PFSK-1 (cell line): ENCODE results near the gene IL15.

Experiments
- FOXP2 ChIP-seq: optimal IDR thresholded peaks from 2 replicates; pipeline ENCODE3; 2011; ENCODE audit warnings: borderline replicate concordance, control low read depth, inconsistent platforms; ENCODE audit not compliant: insufficient read depth; ENCODE audit errors: extremely low read length, extremely low read depth
- POLR2AphosphoS5 ChIP-seq: IDR thresholded peaks from 2 replicates; pipeline ENCODE4 v1.6.1; 2012; ENCODE audit warnings: low read depth, mild to moderate bottlenecking, control low read depth, low read length, moderate library complexity
- SIN3A ChIP-seq: IDR thresholded peaks from 2 replicates; pipeline ENCODE4 v1.6.1; 2012; ENCODE audit warnings: mild to moderate bottlenecking, low read length, moderate library complexity, borderline replicate concordance; ENCODE audit not compliant: insufficient read depth
- TAF1 ChIP-seq: IDR thresholded peaks from 2 replicates; pipeline ENCODE4 v1.6.1; 2012; ENCODE audit warnings: low read length, control low read depth, borderline replicate concordance; ENCODE audit not compliant: insufficient read depth
- TF ChIP-seq, protein P1 (sequence below), 2 experiments: IDR thresholded peaks; 2 replicates each; pipeline versions ENCODE4 v1.6.1 to v1.8.0; 2011 to 2012; ENCODE audit warnings: low read depth in 2 of 2, low read length in 2 of 2, control low read depth in 1 of 2, inconsistent platforms in 1 of 2, mild to moderate bottlenecking in 1 of 2, moderate library complexity in 1 of 2; ENCODE audit not compliant: insufficient read depth in 1 of 2

Gene IL15

DNA sequence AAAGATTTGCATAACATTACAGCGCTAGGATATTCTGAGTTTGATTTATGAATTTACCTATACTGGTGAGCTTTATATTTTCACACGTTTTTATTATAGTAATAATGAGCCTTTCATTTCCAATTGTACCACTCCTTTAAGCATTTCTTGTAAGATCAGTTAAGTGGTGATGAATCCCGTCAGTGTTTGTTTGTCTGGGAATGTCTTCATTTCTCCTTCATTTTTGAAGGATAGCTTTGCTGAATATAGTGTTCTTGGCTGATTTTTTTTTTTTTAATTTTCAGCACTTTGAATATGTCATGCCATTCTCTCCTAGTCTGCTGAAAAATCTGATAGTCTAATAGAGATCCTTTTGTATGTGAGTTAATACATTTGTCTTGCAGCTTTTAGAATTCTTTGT is 70.1 kb downstream of the IL15 start:
- TF ChIP-seq FOXP2 (no peak), TAF1 (no peak), SIN3A (no peak), POLR2AphosphoS5 (no peak)
- TF ChIP-seq, protein P1, sequence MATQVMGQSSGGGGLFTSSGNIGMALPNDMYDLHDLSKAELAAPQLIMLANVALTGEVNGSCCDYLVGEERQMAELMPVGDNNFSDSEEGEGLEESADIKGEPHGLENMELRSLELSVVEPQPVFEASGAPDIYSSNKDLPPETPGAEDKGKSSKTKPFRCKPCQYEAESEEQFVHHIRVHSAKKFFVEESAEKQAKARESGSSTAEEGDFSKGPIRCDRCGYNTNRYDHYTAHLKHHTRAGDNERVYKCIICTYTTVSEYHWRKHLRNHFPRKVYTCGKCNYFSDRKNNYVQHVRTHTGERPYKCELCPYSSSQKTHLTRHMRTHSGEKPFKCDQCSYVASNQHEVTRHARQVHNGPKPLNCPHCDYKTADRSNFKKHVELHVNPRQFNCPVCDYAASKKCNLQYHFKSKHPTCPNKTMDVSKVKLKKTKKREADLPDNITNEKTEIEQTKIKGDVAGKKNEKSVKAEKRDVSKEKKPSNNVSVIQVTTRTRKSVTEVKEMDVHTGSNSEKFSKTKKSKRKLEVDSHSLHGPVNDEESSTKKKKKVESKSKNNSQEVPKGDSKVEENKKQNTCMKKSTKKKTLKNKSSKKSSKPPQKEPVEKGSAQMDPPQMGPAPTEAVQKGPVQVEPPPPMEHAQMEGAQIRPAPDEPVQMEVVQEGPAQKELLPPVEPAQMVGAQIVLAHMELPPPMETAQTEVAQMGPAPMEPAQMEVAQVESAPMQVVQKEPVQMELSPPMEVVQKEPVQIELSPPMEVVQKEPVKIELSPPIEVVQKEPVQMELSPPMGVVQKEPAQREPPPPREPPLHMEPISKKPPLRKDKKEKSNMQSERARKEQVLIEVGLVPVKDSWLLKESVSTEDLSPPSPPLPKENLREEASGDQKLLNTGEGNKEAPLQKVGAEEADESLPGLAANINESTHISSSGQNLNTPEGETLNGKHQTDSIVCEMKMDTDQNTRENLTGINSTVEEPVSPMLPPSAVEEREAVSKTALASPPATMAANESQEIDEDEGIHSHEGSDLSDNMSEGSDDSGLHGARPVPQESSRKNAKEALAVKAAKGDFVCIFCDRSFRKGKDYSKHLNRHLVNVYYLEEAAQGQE (IDR thresholded peaks at IDR 0.05; ENCODE audit: insufficient read depth in 1 of 2, low read depth in 2 of 2, low read length in 2 of 2): no peak

DNA sequence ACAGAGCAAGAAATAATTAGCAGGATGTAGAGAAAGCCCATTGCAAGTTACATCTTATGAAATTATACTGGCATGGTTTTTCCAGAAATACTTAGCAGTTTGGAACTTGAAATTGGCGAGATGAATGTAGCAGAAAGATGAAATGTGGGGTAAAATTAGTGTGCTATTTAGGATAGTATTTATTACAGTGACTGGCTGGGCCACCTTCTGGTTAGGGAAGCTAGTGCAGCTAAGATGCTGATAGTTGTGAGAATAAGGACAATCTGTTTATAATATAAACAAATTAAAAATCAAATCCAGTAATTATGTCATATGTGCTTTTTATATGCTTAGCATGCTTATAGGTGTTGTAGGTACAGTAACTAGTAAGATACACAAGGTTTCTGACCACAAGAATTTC is 74.8 kb downstream of the IL15 start:
- TF ChIP-seq SIN3A (no peak), TAF1 (no peak), FOXP2 (no peak), POLR2AphosphoS5 (no peak)
- TF ChIP-seq, protein P1 (IDR thresholded peaks at IDR 0.05; ENCODE audit: insufficient read depth in 1 of 2, low read depth in 2 of 2, low read length in 2 of 2): no peak

DNA sequence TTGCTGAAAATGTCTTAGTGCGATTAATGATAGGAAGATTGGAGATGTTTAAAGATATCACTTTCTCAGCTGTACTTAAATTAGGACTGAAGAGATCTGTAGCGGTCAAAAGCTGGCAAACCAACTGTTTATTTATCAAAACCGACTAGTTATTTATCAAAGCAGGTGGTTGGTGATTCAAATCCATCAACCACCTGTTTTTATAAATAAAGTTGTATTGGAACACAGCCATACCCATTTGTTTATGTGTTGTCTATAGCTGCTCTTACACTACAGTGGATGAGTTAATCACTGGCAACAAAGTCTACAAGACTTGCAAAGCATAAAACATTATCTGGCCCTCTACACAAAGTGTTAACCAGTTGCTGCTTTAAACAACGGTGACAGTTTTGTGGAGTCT is 76.8 kb downstream of the IL15 start:
- TF ChIP-seq POLR2AphosphoS5 (no peak), SIN3A (no peak)

DNA sequence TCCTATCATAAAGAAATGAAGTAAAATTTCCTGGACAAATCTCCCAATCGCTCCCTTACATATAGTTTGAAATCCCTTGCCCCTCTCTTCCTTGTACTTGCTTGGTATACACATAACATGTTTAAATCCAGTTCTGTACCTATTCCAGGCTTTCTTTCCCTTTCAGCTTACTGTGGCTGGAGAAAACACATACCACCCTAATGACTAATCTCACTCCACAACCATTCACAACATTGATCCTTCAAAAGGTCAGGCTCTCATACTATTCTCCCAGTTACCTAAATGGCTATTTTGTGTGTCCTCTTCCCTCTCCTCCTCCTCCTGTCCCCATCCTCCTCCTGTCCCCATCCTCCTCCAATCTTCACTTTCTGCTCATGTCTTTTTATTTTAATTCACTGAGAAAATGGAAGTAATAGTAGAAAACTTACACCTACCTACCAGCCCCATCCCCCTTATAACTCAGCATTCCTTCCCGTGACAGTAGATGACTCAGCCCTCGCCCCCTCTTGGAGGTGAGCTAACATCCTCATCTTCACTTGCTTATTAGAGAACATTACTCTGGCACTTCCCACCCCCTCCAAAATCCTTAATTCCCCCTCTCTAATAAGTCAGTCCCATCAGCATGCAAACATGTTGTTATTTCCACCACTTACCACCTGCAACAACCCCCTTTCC is 77.5 kb downstream of the IL15 start:
- TF ChIP-seq, protein P1 (IDR thresholded peaks at IDR 0.05; ENCODE audit: insufficient read depth in 1 of 2, low read depth in 2 of 2, low read length in 2 of 2): no peak
- TF ChIP-seq POLR2AphosphoS5 (no peak), SIN3A (no peak), FOXP2 (no peak), TAF1 (no peak)

DNA sequence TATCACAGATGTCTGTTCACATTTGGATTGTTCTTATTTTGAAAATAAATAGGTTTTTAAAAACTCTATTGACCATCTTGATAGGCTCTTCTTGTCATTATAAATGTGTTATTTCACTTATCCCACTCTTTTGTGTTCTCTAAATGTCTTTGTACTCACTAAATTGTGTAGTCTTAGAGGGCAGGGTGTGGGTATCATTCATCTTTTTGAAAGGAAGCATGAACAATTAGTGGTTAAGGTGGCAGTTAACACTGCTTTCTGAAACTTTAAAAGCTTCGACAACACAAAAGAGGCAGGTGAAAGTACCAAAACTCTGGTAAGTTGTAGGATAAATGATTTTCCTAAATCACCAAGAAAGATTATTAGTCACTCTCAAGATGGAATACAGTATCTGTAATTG is 83.2 kb downstream of the IL15 start:
- TF ChIP-seq FOXP2: no peak

DNA sequence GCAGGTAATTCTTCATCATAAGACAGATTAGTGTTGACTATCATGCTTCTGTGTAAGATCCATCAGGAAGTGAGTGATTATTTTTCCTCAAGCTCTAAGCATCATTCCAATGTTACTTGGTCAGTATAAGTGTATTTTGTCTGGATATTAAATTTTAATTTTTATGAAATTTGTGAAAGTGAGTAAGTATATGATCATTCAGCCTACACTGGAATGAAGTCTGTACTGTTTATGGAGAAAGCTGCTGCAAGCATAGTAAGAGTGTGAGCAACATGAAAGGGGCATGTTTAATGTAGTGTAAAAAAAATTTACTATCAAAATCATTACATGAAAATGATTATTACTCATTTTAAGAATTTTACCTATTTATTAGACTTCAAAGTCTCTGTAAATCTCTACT is 84.8 kb downstream of the IL15 start:
- TF ChIP-seq SIN3A (no peak), TAF1 (no peak), FOXP2 (no peak), POLR2AphosphoS5 (no peak)
- TF ChIP-seq, protein P1 (IDR thresholded peaks at IDR 0.05; ENCODE audit: insufficient read depth in 1 of 2, low read depth in 2 of 2, low read length in 2 of 2): no peak
